ENCODE measurements around the gene LRRC7. TPM values are rescaled to one million over a fixed set of nuclear protein-coding genes. Genes with fewer than 3 reads are reported as not detected.

LRRC7 gene
- polyA plus RNA-seq, 1 of the 3 experiments (the other 2 are of a cell fraction): 0.02 TPM

DNA sequence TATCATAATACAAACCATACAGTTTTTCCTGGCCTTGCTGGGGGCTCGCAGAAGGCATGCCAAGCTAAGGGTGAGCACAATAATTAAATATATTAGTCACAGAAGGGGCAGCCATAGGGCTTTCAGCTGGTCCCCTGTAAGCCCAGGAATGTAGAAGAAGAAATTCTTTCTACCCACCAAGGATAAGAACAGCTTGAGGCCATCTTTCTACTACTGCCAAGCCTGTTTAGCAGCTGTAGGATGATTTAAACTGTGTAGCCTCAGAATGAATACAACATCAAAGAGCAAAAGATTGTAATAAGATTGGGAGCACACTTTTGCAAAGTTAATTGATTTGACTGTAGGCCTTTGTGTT is 171.5 kb downstream of the LRRC7 start (continued):
- TF ChIP-seq GABPA (IDR thresholded peaks at IDR 0.05; ENCODE audit: low read depth) (no peak), EZH2phosphoT487 (IDR thresholded peaks at IDR 0.05; ENCODE audit: borderline replicate concordance, low read depth) (no peak), POLR2AphosphoS5 (IDR thresholded peaks at IDR 0.05; ENCODE audit: low read depth, low read length) (no peak), RCOR1 (IDR thresholded peaks at IDR 0.05; ENCODE audit: low read length) (no peak)

DNA sequence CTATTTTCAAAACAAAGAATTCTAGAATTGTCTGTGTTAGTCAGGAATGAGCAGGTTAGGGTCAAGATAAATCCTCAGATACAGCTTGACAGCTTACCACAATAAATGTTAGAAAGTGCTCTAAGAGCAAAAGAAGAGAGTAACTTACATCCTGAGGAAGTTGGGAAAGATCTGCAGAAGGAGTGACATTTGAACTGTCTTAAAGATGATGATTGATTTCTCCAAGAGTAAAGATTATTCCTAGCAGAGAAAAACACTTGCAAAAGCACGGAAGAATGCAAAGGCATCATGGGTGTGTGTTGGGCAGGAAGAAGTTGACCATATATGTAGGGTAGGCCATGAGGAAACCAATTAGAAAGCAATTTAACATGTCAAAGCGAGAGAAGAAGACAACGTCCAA is 175.4 kb downstream of the LRRC7 start:
- TF ChIP-seq NFIC (IDR thresholded peaks at IDR 0.05; ENCODE audit: borderline replicate concordance) (no peak), MXI1 (IDR thresholded peaks at IDR 0.05; ENCODE audit: low read depth, low read length) (no peak), SMC3 (IDR thresholded peaks at IDR 0.05; ENCODE audit: low read depth, low read length) (no peak), TCF12 (IDR thresholded peaks at IDR 0.05) (no peak), GABPA (IDR thresholded peaks at IDR 0.05; ENCODE audit: low read depth) (no peak), ELF1 (IDR thresholded peaks at IDR 0.05) (no peak), RAD21 (IDR thresholded peaks at IDR 0.05; ENCODE audit: low read length) (no peak), EZH2phosphoT487 (IDR thresholded peaks at IDR 0.05; ENCODE audit: borderline replicate concordance, low read depth) (no peak), FOSL2 (IDR thresholded peaks at IDR 0.05; ENCODE audit: borderline replicate concordance, low read depth) (no peak), FOXJ3 (CRISPR knock-in tag; IDR thresholded peaks at IDR 0.05) (no peak)
- TF ChIP-seq, protein P1, sequence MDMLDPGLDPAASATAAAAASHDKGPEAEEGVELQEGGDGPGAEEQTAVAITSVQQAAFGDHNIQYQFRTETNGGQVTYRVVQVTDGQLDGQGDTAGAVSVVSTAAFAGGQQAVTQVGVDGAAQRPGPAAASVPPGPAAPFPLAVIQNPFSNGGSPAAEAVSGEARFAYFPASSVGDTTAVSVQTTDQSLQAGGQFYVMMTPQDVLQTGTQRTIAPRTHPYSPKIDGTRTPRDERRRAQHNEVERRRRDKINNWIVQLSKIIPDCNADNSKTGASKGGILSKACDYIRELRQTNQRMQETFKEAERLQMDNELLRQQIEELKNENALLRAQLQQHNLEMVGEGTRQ (IDR thresholded peaks at IDR 0.05; ENCODE audit: borderline replicate concordance, low read depth, low read length): no peak
- TF ChIP-seq, protein P2, sequence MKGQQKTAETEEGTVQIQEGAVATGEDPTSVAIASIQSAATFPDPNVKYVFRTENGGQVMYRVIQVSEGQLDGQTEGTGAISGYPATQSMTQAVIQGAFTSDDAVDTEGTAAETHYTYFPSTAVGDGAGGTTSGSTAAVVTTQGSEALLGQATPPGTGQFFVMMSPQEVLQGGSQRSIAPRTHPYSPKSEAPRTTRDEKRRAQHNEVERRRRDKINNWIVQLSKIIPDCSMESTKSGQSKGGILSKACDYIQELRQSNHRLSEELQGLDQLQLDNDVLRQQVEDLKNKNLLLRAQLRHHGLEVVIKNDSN (IDR thresholded peaks at IDR 0.05; ENCODE audit: borderline replicate concordance, low read depth): no peak
- TF ChIP-seq, protein P3, sequence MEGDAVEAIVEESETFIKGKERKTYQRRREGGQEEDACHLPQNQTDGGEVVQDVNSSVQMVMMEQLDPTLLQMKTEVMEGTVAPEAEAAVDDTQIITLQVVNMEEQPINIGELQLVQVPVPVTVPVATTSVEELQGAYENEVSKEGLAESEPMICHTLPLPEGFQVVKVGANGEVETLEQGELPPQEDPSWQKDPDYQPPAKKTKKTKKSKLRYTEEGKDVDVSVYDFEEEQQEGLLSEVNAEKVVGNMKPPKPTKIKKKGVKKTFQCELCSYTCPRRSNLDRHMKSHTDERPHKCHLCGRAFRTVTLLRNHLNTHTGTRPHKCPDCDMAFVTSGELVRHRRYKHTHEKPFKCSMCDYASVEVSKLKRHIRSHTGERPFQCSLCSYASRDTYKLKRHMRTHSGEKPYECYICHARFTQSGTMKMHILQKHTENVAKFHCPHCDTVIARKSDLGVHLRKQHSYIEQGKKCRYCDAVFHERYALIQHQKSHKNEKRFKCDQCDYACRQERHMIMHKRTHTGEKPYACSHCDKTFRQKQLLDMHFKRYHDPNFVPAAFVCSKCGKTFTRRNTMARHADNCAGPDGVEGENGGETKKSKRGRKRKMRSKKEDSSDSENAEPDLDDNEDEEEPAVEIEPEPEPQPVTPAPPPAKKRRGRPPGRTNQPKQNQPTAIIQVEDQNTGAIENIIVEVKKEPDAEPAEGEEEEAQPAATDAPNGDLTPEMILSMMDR (IDR thresholded peaks at IDR 0.05): no peak
- POLR2A ChIA-PET: no interaction called here
- Histone ChIP-seq H3K36me3 (replicated peaks in 1 of 2; ENCODE audit: control insufficient read depth in 1 of 2, insufficient read depth in 2 of 2, low read length in 1 of 2) (no peaks in the 10 kb centered on the region), H3K79me2 (ENCODE audit: insufficient read depth) (no peaks in the 10 kb centered on the region), H3K9me3 (no peaks in the 10 kb centered on the region), H2AFZ (ENCODE audit: low read depth) (no peak overlapping the region), H3K9me2 (no peaks in the 10 kb centered on the region), H3K9ac (no peak overlapping the region), H3K27me3 (ENCODE audit: insufficient read depth) (no peaks in the 10 kb centered on the region), H4K20me1 (ENCODE audit: insufficient read depth) (no peaks in the 10 kb centered on the region), H3K4me2 (no peak overlapping the region), H3K4me1 (ENCODE audit: control insufficient read depth in 1 of 2, insufficient read depth in 2 of 2, low read depth in 1 of 2, low read length in 1 of 2) (no peaks in the 10 kb centered on the region; a peak in 2 of 4 replicates), H3K4me3 (ENCODE audit: low read depth in 2 of 2, low read length in 1 of 2) (no peak overlapping the region), H3K27ac (ENCODE audit: low read depth in 2 of 2, low read length in 1 of 2) (no peak overlapping the region), H3F3A (replicated peaks; ENCODE audit: insufficient read depth) (no peaks in the 10 kb centered on the region)
- 57% methylated on average over 3 of the region's 3 CpGs for WGBS (ENCODE audit: low lambda C conversion rate)
- CTCF ChIA-PET: no interaction called here
- no peak for DNase-seq

Measured in SK-N-SH (cell line).